ENCODE data around the gene FRYL.

GRCh38 chr4:48504026-48504330, 276.1 kb downstream of the FRYL start:
- no peak for TF ChIP-seq CTCF (conservative IDR thresholded peaks at IDR 0.05)
- no peak for TF ChIP-seq ZFX (IDR thresholded peaks at IDR 0.05)
